Measurements from ENCODE around the gene KCTD2. TPM values are rescaled to one million over a fixed set of nuclear protein-coding genes. Genes with fewer than 3 reads are reported as not detected.
A peak's percentile ranks its signal among the peaks of the same experiment; 100 is the strongest.

Gene KCTD2
- total and polyA plus RNA-seq, 9 of the 15 experiments (the other 6 are each of a cell fraction or from before 2014, with no cell fraction given): 1.7 to 32.9 (median 15.8) TPM

GRCh38 chr17:75091855-75092327 lies 44.9 kb downstream of the KCTD2 start (continued):
- TF ChIP-seq, protein P1, sequence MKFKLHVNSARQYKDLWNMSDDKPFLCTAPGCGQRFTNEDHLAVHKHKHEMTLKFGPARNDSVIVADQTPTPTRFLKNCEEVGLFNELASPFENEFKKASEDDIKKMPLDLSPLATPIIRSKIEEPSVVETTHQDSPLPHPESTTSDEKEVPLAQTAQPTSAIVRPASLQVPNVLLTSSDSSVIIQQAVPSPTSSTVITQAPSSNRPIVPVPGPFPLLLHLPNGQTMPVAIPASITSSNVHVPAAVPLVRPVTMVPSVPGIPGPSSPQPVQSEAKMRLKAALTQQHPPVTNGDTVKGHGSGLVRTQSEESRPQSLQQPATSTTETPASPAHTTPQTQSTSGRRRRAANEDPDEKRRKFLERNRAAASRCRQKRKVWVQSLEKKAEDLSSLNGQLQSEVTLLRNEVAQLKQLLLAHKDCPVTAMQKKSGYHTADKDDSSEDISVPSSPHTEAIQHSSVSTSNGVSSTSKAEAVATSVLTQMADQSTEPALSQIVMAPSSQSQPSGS (CRISPR knock-in tag; IDR thresholded peaks at IDR 0.05): no peak
- TF ChIP-seq ZNF253 (CRISPR knock-in tag; conservative IDR thresholded peaks at IDR 0.05) (no peak), MBD1 (CRISPR knock-in tag; IDR thresholded peaks at IDR 0.05) (no peak), ZNF274 (IDR thresholded peaks at IDR 0.05; ENCODE audit: borderline replicate concordance, low read depth, low read length) (no peak), GTF2E2 (tag; IDR thresholded peaks at IDR 0.05) (no peak), ZNF316 (IDR thresholded peaks at IDR 0.05) (peak; percentile 23; the same call in 1 of the 2 replicates), SNIP1 (IDR thresholded peaks at IDR 0.05; ENCODE audit: low read depth) (no peak), HINFP (tag; conservative IDR thresholded peaks at IDR 0.05; ENCODE audit: low read depth) (no peak), PURB (CRISPR knock-in tag; IDR thresholded peaks at IDR 0.05; ENCODE audit: low read depth) (no peak), ZNF121 (CRISPR knock-in tag; conservative IDR thresholded peaks at IDR 0.05) (no peak), ZKSCAN1 (IDR thresholded peaks at IDR 0.05; ENCODE audit: low read depth, low read length) (0 out of 2 replicates have a peak, but pooled peaks have one; percentile 39), CHD4 (IDR thresholded peaks at IDR 0.05; ENCODE audit: insufficient read depth, insufficient replicate concordance, low read depth, low read length, poor library complexity, severe bottlenecking) (no peak), HLTF (IDR thresholded peaks at IDR 0.05) (peak; percentile 80; the same call in 1 of the 2 replicates), CHCHD3 (CRISPR knock-in tag; IDR thresholded peaks at IDR 0.05) (no peak), ZNF3 (CRISPR knock-in tag; IDR thresholded peaks at IDR 0.05) (no peak), BDP1 (IDR thresholded peaks at IDR 0.05; ENCODE audit: insufficient read depth, insufficient read length) (no peak), MBD2 (IDR thresholded peaks at IDR 0.05; ENCODE audit: borderline replicate concordance, low read depth) (no peak)
- TF ChIP-seq, protein P2, sequence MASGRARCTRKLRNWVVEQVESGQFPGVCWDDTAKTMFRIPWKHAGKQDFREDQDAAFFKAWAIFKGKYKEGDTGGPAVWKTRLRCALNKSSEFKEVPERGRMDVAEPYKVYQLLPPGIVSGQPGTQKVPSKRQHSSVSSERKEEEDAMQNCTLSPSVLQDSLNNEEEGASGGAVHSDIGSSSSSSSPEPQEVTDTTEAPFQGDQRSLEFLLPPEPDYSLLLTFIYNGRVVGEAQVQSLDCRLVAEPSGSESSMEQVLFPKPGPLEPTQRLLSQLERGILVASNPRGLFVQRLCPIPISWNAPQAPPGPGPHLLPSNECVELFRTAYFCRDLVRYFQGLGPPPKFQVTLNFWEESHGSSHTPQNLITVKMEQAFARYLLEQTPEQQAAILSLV (tag; IDR thresholded peaks at IDR 0.05): no peak
